ENCODE results near the gene FOXO3. TPM values are rescaled to one million over a fixed set of nuclear protein-coding genes. Genes with fewer than 3 reads are reported as not detected.

FOXO3 gene
- total and polyA plus RNA-seq, 2 of the 13 experiments (the other 11 are each of a cell fraction or from before 2014, with no cell fraction given), result 16.0 to 22.5 TPM

GRCh38 chr6:108702106-108702851 lies 141.6 kb downstream of the FOXO3 start:
- BruUV-seq (replicated peaks), result no TSS peak

GRCh38 chr6:108706649-108707048 lies 145.9 kb downstream of the FOXO3 start:
- H2AFZ ChIP-seq (ENCODE audit: low read length), result no peak overlapping the region
- H3K4me3 ChIP-seq (replicated peaks in 1 of 3; ENCODE audit: insufficient read depth in 1 of 3, low read depth in 2 of 3, low read length in 3 of 3), result no peak overlapping the region
- H3K79me2 ChIP-seq (ENCODE audit: insufficient read depth, low read length), result no peaks in the 10 kb centered on the region
- WGBS (ENCODE audit: low lambda C conversion rate), result 69% methylated on average over 8 of the region's 8 CpGs
- peaks cover 52% of the 10 kb centered on the region for H3K4me1 ChIP-seq (ENCODE audit: insufficient read depth, low read length)
- ATAC-seq (peak; percentile 24; the same call in 2 of the 3 replicates), DNase-seq (ENCODE audit: low spot score) (no peak), FAIRE-seq (no peak)
- no peak overlapping the region for H3K9ac ChIP-seq (ENCODE audit: insufficient read depth, low read depth, low read length)
- POLR2A ChIA-PET, result no interaction called here
- intact Hi-C loops (cut with micrococcal nuclease; ENCODE audit: unreplicated experiment) (no loop called here), in situ Hi-C loops (cut with HindIII; ENCODE audit: extremely low pct_ligation_motif_present, low pct_unique_long_range_greater_than_20kb) (no loop called here)
- H3K9me3 ChIP-seq (ENCODE audit: low read length), result peaks cover 12% of the 10 kb centered on the region; the same call in 1 of the 2 replicates
- no peak overlapping the region for H3K4me2 ChIP-seq (ENCODE audit: low read depth, low read length)
- H4K20me1 ChIP-seq (ENCODE audit: insufficient read depth, low read length), result no peaks in the 10 kb centered on the region
- CTCF ChIA-PET (ENCODE audit: low intra/inter-chr PET ratio, low total read pairs), result no interaction called here
- no peaks in the 10 kb centered on the region for H3K36me3 ChIP-seq (replicated peaks in 1 of 2; ENCODE audit: control insufficient read depth in 1 of 2, insufficient read depth in 2 of 2, low read length in 2 of 2)
- no peak overlapping the region for H3K27ac ChIP-seq (ENCODE audit: extremely low read length, insufficient read depth, low read length)
- peaks cover 0 to 1% of the 10 kb centered on the region in 2 experiments; a peak in 2 of 5 replicates for H3K27me3 ChIP-seq (ENCODE audit: control insufficient read depth in 1 of 2, insufficient read depth in 2 of 2, low read length in 2 of 2)
- no TSS peak for BruUV-seq (replicated peaks)
- TF ChIP-seq ZNF431 (CRISPR knock-in tag; IDR thresholded peaks at IDR 0.05; ENCODE audit: borderline replicate concordance, low read depth), result no peak
- TF ChIP-seq SNAPC5 (CRISPR knock-in tag; IDR thresholded peaks at IDR 0.05; ENCODE audit: borderline replicate concordance), result no peak
- TF ChIP-seq ZIK1 (CRISPR knock-in tag; IDR thresholded peaks at IDR 0.05; ENCODE audit: borderline replicate concordance, low read depth), result no peak
- no peak for TF ChIP-seq ZNF205 (CRISPR knock-in tag; IDR thresholded peaks at IDR 0.05)
- no peak for TF ChIP-seq ZNF841 (CRISPR knock-in tag; IDR thresholded peaks at IDR 0.05; ENCODE audit: borderline replicate concordance)
- no peak for TF ChIP-seq ARNTL (CRISPR knock-in tag; IDR thresholded peaks at IDR 0.05)
- TF ChIP-seq NCOR1 (IDR thresholded peaks at IDR 0.05; ENCODE audit: borderline replicate concordance, low read length), result no peak
- no peak for TF ChIP-seq IRF1 (CRISPR knock-in tag; IDR thresholded peaks at IDR 0.05; ENCODE audit: low read depth)
- no peak for TF ChIP-seq ZNF639 (CRISPR knock-in tag; conservative IDR thresholded peaks at IDR 0.05)
- TF ChIP-seq ZNF724P (CRISPR knock-in tag; IDR thresholded peaks at IDR 0.05; ENCODE audit: borderline replicate concordance), result no peak
- no peak for TF ChIP-seq ZNF484 (CRISPR knock-in tag; IDR thresholded peaks at IDR 0.05; ENCODE audit: borderline replicate concordance, low read depth)

More at GRCh38 chr6:108702106-108702851, 141.6 kb downstream of the FOXO3 start:
- H3K79me2 ChIP-seq (ENCODE audit: insufficient read depth, low read length), result no peaks in the 10 kb centered on the region
- H3K36me3 ChIP-seq (replicated peaks in 1 of 2; ENCODE audit: control insufficient read depth in 1 of 2, insufficient read depth in 2 of 2, low read length in 2 of 2), result no peaks in the 10 kb centered on the region
- ATAC-seq (no peak), DNase-seq (ENCODE audit: low spot score) (no peak), FAIRE-seq (no peak)
- H3K9ac ChIP-seq (ENCODE audit: insufficient read depth, low read depth, low read length), result no peak overlapping the region
- 90% methylated on average over 1 of the region's 1 CpG for WGBS (ENCODE audit: low lambda C conversion rate)
- intact Hi-C loops (cut with micrococcal nuclease; ENCODE audit: unreplicated experiment), result no loop called here
- no peak overlapping the region for H3K27ac ChIP-seq (ENCODE audit: extremely low read length, insufficient read depth, low read length)
- peaks cover 0 to 1% of the 10 kb centered on the region in 2 experiments; a peak in 2 of 5 replicates for H3K27me3 ChIP-seq (ENCODE audit: control insufficient read depth in 1 of 2, insufficient read depth in 2 of 2, low read length in 2 of 2)
- no peaks in the 10 kb centered on the region for H4K20me1 ChIP-seq (ENCODE audit: insufficient read depth, low read length)
- H3K4me1 ChIP-seq (ENCODE audit: insufficient read depth, low read length), result peaks cover 9% of the 10 kb centered on the region
- POLR2A ChIA-PET, result no interaction called here
- no peak for TF ChIP-seq ZBTB37 (CRISPR knock-in tag; IDR thresholded peaks at IDR 0.05)
- no peak overlapping the region for H3K4me3 ChIP-seq (replicated peaks in 1 of 3; ENCODE audit: insufficient read depth in 1 of 3, low read depth in 2 of 3, low read length in 3 of 3)
- in situ Hi-C loops (cut with HindIII; ENCODE audit: extremely low pct_ligation_motif_present, low pct_unique_long_range_greater_than_20kb), result no loop called here
- H3K9me3 ChIP-seq (ENCODE audit: low read length), result peaks cover 13% of the 10 kb centered on the region; the same call in 1 of the 2 replicates
- CTCF ChIA-PET (ENCODE audit: low intra/inter-chr PET ratio, low total read pairs), result no interaction called here
- no peak overlapping the region for H2AFZ ChIP-seq (ENCODE audit: low read length)
- H3K4me2 ChIP-seq (ENCODE audit: low read depth, low read length), result no peak overlapping the region
